Urinary bladder (tissue), 2 donors: ENCODE measurements around the gene PPTC7. TPM values are rescaled to one million over a fixed set of nuclear protein-coding genes. Genes with fewer than 3 reads are reported as not detected.

Experiments used
- polyA plus RNA-seq: library from polyadenylated mRNA; stranded (reverse); fragments of 200-250 nt; gene quantifications from one replicate; pipeline ENCODE4 v1.2.3, GENCODE V29; 2013
- small RNA-seq: library from RNA; depleted of rRNA; stranded (forward); fragments of <200 nt; gene quantifications from one replicate; pipeline ENCODE3, GENCODE V24; 2014
- total RNA-seq: library from RNA; depleted of rRNA; stranded (reverse); fragments of >200 nt; gene quantifications from one replicate; pipeline ENCODE4 v1.2.3, GENCODE V29; 2014
- donor health status: healthy.

PPTC7 gene
- total and polyA plus RNA-seq, 2 donors = 15.0 to 20.8 TPM

Small RNA genes within 50 kb of the gene (small RNA-seq; reads per million reads assigned to genes)
- not detected for gene RF00278
- gene RN7SL387P = not detected

Other genes starting within 250 kb of the PPTC7 start
- gene ANAPC7, start 179.6 kb downstream of the PPTC7 start, total RNA-seq = 56.6 TPM
- gene ANAPC7, start 179.6 kb downstream of the PPTC7 start, polyA plus RNA-seq = 39.4 TPM
- gene ARPC3, start 133.0 kb downstream of the PPTC7 start, total RNA-seq = 151 TPM
- gene ARPC3, start 133.0 kb downstream of the PPTC7 start, polyA plus RNA-seq = 220 TPM
- 17.2 TPM for gene GPN3, start 115.1 kb downstream of the PPTC7 start, total RNA-seq
- 41.2 TPM for gene GPN3, start 115.1 kb downstream of the PPTC7 start, polyA plus RNA-seq
- gene FAM216A, start 114.5 kb downstream of the PPTC7 start, total RNA-seq = 17.0 TPM
- 10.7 TPM for gene FAM216A, start 114.5 kb downstream of the PPTC7 start, polyA plus RNA-seq
- 114 TPM for gene VPS29, start 81.2 kb downstream of the PPTC7 start, total RNA-seq
- 158 TPM for gene VPS29, start 81.2 kb downstream of the PPTC7 start, polyA plus RNA-seq
- 2.1 TPM for gene RAD9B, start 81.0 kb downstream of the PPTC7 start, total RNA-seq
- 0.51 TPM for gene RAD9B, start 81.0 kb downstream of the PPTC7 start, polyA plus RNA-seq
- 82.5 TPM for gene TCTN1, start 30.8 kb upstream of the PPTC7 start, total RNA-seq
- gene TCTN1, start 30.8 kb upstream of the PPTC7 start, polyA plus RNA-seq = 22.5 TPM
- gene HVCN1, start 105.8 kb upstream of the PPTC7 start, total RNA-seq = 9.9 TPM
- gene HVCN1, start 105.8 kb upstream of the PPTC7 start, polyA plus RNA-seq = 9.7 TPM
- gene PPP1CC, start 159.6 kb upstream of the PPTC7 start, total RNA-seq = 203 TPM
- 110 TPM for gene PPP1CC, start 159.6 kb upstream of the PPTC7 start, polyA plus RNA-seq